ENCODE results near the gene STX10. TPM values are rescaled to one million over a fixed set of nuclear protein-coding genes. Genes with fewer than 3 reads are reported as not detected.
"Not testable (repeated sequence)": the region's sequence is repeated elsewhere in the genome, so short reads cannot be mapped to it uniquely, and the experiment has no call there.

The STX10 gene
- total RNA-seq, 2 donors from 2014 or later, result 31.4 to 39.0 TPM

DNA sequence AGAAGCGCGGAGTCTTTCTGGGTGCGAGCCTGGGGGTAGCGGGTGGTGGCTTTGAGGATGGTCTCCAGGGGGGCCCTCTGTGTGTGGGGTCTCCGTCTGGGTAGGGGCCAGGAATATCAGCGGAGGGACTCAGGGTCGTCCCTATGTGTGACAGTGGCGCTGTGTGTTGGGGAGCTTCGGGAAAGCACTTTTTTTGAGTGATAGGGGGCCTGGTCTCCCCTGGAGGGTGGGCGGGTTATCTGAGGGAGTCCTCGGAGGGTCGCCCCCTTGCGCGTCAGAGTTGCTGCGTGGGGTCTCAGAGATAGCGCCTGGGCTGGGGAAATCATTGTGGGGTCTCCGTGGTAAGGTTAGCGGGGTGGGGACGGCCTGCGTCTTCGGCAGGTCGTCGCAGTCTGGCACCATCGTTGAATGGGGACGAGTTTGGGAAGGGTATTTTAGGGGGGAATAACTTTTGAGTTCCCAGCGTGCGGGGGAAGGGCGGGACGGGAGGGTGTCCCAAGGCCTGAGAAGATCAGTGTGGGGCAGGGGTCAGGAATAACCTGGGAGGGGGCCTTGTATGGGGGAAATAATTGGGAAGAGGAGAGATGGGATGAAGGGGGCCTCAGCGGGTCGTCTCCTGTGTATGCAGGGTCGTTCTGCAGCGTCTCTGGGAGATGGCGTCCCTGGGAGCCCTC lies 893 bp upstream of the STX10 start:
- intact Hi-C loops (cut with DNase I), result loop anchor here in 1 of 2 donors (10.0 kb wide), 1 partner anchor 694 kb away; no protein-coding TSS in a partner anchor
- DNase-seq (ENCODE audit: low spot score), result no peak

DNA sequence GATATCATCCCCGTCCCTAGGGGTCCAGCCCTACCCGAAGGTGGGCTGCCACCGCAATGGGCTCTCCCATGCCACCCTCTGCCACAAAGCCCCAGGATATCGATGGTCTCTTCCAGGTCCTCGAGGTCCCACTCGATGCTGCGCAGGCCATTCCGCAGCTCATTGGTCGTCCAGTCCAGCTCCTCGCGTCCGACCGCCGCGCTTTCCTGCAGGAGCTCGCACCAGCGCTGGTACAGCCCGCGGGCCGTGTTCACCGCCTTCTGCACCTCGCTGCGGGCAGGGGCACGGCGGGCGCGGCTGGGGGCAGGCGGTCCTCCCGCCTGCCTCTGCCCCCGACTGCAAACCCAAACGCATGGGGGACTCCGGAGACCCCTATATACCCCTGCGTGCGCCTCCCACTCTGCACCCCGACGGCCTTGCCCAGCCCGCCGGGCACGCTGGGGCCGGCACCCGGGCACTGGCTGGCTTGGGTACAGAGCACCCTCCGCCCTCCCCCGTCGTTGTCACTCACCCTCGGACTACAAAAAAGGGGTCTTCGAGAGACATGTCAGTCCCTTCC lies 468 bp downstream of the STX10 start:
- intact Hi-C loops (cut with DNase I), result loop anchor here in 1 of 2 donors (10.0 kb wide), 1 partner anchor 695 kb away; no protein-coding TSS in a partner anchor
- no peak for DNase-seq (ENCODE audit: low spot score)

DNA sequence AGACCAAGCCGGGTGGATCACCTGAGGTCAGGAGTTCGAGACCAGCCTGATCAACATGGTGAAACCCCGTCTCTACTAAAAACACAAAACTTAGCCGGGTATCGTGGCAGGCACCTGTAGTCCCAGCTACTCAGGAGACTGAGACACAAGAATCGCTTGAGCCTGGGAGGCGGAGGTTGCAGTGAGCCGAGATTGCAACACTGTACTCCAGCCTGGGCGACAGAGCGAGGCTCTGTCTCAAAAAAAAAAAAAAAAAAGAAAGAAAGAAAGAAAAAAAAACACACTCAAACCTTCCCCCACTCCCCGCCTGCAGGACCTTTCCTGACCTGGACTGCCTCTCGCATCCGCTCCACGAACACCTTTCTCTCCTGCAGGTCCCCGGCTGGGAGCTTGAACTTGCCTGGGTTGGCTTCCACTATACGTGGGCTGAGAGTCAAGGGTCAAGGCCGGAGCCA lies 975 bp downstream of the STX10 start:
- DNase-seq (ENCODE audit: low spot score); intact Hi-C loops (cut with DNase I): not testable (repeated sequence)

DNA sequence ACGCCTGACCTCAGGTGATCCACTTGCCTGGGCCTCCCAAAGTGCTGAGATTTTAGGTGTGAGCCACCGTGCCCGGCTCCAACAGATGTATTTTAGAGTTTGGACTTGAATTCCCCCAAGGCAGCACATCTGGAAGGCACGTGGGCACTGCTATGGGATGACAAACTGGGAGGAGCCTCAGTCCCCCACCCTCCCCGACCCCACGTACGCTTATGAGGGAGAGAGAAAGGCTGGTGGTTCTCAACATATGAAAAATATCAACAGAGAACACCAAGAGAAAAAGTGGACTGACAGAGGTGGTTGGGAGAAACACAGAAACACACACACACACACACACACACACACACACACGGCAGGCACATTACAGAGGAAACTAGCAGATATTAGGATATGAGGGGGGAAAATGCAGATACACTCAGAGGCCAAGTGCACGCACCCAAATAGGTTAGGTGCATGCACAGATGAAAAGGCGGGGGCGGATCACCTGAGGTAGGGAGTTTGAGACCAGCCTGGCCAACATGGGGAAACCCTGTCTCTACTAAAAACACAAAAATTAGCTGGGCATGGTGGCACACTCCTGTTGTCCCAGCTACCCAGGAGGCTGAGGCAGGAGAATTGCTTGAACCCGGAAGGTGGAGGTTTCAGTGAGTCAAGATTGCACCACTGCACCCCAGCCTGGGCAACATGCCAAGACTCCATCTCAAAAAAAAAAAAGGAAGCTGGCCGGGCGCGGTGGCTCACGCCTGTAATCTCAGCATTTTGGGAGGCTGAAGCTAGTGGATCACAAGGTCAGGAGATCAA lies 3.2 kb downstream of the STX10 start:
- no peak for DNase-seq (ENCODE audit: low spot score)
- intact Hi-C loops (cut with DNase I), result no loop called here

DNA sequence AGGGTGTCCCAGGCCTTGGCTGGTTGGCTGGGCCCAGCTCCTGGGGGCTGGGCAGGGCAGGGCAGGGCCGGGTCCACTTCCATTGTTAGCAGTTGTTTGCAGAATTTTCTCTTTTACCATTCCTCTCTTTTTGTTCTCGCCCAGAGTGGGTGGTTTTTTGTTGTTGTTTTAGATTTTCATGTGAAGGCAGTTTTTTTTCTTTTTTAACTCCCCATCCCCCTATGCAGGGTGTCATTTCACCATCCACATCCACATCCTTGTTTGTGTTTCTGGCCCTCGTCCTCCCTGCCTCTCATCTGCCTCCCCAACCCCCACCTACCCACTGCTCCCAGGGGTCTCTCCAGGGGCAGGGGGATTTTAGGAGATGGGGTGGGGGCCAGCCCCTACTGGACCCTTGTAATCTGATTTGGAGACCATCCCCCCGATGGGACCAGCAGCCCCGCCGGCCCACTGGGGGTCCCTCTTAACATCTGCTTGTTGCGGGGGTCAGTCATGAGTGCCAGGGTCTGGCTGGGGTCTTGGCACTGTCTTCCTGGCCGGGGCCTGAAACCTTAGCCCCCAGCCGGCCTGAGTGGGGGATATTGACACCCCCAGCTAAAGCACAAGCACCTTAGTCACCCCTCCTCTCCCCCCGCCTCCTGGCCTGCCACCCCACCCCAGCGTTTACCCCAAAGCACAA lies 10.4 kb downstream of the STX10 start:
- no peak for DNase-seq (ENCODE audit: low spot score)
- intact Hi-C loops (cut with DNase I), result no loop called here

DNA sequence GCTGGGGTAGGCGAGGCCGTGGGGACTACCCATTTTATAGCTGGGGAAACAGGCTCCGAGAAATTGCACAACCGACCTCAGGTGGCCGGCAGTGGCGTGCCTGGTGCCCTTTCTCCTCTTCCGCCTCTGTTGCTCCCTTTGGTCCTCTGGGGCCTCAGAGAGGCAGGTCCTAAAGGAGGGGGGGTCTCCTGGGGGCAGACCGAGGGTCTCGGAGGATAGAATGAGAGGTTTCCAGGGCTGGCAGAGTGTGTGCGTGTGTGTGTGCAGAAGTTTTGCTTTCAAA lies 11.3 kb downstream of the STX10 start:
- DNase-seq (ENCODE audit: low spot score), result no peak
- intact Hi-C loops (cut with DNase I), result no loop called here

DNA sequence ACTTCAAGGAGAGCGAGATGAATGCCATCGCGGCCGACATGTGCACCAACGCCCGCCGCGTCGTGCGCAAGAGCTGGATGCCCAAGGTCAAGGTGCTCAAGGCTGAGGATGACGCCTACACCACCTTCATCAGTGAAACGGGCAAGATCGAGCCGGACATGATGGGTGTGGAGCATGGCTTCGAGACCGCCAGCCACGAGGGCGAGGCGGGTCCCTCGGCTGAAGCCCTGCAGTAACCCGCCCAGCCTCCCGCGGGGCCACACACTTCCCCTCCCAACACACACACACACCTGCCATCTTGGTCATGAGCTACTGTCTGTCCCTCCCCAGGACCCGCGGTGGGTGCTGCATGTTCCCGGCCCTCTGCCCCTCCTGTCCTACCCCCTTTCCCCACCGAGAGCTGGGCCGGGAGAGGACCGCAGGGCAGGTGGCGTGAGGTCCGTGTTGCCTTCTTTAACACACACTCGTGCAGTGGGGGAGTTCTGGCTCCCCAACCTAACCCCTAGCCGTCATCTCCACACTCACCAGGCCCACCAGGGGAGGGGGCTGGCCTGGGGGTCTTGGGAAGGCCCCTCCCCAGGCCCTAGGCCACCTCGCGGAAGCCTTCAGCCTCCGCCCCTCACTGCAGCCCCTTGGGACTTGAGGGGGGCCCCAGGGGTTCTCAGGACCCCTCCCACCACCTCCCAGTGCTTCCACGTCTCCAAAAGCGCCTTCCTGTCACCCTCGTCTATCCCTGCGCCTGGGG lies 11.8 kb downstream of the STX10 start:
- no peak for DNase-seq (ENCODE audit: low spot score)
- intact Hi-C loops (cut with DNase I), result no loop called here

DNA sequence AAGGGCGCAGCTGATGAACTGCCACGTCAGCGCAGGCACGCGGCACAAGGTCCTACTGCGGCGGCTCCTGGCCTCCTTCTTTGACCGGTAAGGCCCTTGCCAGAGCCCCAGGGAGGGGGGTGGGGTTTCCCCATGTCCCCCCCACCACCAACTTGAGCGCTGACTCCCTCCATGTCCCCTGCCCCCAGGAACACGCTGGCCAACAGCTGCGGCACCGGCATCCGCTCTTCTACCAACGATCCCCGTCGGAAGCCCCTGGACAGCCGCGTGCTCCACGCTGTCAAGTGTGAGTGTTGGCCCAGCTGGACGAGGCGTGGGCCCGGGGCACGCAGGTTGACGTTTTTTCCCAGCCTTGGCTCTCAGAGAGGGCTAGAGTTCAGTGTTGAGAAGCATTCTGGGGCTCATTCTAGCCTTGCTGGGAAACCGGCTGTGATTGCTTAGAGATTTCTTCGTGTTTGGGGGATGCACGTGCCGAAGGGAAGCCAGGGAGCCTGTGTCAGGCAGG lies 12.8 kb downstream of the STX10 start:
- intact Hi-C loops (cut with DNase I), result no loop called here

DNA sequence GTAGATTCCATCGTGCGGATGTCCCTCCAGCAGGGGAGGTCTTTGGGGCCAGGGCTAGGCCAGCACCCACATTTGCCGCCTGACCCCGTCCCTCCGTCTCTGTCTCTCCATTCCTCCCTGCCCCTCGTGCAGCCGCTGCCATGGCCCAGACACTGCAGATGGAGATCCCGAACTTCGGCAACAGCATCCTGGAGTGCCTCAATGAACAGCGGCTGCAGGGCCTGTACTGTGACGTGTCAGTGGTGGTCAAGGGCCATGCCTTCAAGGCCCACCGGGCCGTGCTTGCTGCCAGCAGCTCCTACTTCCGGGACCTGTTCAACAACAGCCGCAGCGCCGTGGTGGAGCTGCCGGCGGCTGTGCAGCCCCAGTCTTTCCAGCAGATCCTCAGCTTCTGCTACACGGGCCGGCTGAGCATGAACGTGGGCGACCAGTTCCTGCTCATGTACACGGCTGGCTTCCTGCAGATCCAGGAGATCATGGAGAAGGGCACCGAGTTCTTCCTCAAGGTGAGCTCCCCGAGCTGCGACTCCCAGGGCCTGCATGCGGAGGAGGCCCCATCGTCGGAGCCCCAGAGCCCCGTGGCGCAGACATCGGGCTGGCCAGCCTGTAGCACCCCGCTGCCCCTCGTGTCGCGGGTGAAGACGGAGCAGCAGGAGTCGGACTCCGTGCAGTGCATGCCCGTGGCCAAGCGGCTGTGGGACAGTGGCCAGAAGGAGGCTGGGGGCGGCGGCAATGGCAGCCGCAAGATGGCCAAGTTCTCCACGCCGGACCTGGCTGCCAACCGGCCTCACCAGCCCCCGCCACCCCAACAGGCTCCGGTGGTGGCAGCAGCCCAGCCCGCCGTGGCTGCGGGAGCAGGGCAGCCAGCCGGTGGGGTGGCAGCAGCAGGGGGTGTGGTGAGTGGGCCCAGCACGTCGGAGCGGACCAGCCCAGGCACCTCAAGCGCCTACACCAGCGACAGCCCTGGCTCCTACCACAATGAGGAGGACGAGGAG lies 14.8 kb downstream of the STX10 start:
- intact Hi-C loops (cut with DNase I), result no loop called here
- no peak for DNase-seq (ENCODE audit: low spot score)

More for the DNA sequence above, 12.8 kb downstream of the STX10 start:
- no peak for DNase-seq (ENCODE audit: low spot score)

DNA sequence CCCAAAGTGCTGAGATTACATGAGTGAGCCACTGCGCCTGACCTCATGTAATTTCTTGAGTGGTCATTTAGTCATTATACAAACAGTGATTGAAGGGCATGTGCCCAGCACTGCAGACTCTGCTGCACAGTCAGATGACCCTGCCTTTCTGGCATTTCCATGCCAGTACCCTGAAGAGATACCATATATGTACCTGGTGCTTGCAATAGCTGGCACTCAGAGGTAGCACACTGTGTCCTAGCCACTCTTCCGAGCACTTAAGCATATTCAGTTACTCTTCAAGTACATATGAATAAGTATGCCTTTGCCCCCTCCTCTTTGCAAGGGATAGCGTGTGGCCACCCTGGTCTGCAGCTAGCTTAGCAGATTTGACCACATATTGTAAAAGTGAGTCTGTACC lies 15.5 kb downstream of the STX10 start:
- intact Hi-C loops (cut with DNase I), result no loop called here
- DNase-seq (ENCODE audit: low spot score), result no peak

DNA sequence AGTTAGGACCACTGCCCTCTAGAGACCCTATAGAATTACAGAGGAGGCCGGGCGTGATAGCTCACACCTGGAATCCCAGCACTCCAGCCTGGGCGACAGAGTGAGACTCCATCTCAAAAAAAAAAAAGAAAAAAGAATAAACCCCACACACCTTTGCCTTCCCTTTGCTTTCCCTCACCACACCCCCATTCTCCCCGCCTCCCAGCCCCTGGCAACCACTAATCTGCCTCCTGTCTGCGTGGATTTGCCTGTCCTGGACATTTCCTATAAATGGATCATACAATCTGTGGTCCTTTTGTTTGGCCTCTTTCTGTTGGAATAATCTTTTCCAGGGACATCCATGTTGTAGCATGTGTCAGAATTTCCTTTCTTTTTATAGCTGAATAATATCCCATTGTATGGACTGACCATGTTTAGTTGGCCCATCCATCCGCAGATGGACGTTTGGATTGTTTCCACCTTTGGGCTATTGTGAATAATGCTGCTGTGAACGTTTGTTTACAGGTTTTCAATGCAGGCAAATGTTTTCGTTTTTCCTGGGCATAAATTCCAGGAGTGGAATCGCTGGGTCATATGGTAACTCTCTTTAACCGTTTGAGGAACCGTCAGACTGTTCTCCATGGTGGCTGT lies 16.8 kb downstream of the STX10 start:
- DNase-seq (ENCODE audit: low spot score), result no peak
- intact Hi-C loops (cut with DNase I), result no loop called here

DNA sequence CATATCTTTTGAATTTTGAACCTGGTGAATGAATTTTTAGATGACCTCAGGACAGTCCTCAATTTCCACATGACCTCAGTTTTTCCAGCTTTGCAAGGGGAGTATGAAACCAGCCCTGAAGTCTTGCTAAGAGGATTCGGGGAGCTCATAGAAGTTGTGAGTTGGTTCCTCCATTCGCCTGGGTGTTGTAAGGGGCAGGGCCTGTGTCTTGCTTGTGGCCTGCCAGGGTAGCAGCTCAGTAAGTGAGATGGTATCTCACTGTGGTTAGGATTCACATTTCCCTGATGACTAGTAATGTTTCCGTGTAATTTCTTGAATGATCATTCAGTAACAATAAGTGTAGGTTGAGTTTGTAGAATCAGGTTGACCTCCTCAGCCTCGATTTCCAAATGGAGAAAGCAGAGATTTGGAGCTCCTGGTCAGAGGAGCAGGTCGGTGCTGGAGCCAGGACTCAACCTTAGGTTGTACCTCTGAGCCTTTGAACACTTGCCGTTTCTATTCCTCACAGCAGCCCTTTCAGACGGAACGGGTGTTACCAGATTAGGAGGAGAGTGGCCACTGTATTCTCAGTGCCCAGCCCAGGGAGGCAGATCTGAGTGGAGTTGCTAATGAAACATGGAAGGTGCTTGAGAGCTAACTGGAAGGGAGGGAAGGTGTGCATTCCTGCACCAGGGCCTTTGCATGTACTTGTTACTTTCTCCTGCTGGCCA lies 17.5 kb downstream of the STX10 start:
- intact Hi-C loops (cut with DNase I), result no loop called here
- no peak for DNase-seq (ENCODE audit: low spot score)

DNA sequence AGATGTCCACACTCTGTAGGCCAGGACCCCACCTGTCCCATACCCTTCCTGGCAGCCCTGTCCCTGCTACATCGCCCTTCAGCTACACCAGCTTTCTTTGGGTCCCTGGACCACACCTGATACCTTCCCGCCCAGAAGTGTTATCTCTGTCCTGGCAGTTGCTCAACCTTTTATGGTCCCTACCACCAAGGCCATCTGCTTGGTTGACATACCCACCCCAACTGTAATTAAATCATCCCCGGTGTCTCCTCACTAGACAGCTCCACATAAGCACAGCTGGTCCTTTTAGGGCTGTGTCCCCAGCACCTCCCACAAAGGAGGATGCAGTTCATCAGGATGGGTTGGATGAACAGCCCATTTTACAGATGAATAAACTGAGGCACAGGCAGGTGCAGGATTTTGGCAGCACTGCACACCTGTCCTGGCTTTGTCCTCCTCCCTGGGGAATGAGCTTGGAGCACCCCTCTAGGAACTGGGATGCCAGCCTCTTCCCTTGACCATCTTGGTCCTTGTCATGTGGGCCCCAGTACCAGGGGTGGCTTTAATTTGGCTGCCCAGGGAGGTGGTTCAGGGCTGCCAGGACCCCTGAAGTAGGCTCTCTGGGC lies 19.2 kb downstream of the STX10 start:
- intact Hi-C loops (cut with DNase I), result no loop called here

DNA sequence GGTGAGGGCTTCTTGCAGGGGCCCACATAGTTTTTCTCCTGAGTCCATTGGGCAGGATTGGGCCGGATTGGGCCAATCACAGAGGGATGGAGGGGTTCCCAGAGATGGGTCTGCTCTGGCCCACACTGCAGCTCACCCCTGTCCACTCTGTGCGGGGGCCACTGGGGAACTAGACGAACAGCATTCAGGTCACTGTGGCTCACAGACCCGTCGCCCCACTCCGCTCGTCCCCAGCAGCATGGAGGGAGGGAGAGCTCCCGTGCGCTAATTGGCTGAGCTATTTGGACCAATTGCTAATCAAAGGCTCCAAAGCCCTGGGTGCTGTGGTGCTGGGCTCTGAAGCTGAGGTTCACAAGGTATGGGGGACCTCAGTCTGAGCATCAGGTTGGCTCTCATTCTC lies 20.8 kb downstream of the STX10 start:
- intact Hi-C loops (cut with DNase I), result no loop called here
- no peak for DNase-seq (ENCODE audit: low spot score)

More for the DNA sequence above, 19.2 kb downstream of the STX10 start:
- DNase-seq (ENCODE audit: low spot score), result no peak

DNA sequence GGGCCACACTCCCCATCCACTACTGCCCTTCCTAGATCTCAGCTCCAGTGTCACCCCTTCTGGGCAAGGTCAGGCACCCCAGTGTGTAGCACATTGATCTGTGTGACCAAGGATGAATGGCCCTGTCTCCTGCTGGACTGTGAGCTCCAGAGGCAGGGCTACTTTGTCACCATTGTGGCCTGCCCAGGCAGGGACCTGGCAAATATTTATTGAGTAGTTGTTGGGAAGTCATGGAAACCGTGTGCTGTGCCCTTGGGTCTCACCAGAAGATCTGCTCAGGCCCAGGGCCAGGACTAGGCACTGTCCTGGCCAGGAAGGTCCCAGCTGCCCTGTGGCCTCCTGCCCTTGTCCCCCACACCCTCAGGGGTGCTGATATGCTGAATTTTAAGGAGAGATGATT lies 21.6 kb downstream of the STX10 start:
- intact Hi-C loops (cut with DNase I), result no loop called here
- DNase-seq (ENCODE audit: low spot score), result no peak

DNA sequence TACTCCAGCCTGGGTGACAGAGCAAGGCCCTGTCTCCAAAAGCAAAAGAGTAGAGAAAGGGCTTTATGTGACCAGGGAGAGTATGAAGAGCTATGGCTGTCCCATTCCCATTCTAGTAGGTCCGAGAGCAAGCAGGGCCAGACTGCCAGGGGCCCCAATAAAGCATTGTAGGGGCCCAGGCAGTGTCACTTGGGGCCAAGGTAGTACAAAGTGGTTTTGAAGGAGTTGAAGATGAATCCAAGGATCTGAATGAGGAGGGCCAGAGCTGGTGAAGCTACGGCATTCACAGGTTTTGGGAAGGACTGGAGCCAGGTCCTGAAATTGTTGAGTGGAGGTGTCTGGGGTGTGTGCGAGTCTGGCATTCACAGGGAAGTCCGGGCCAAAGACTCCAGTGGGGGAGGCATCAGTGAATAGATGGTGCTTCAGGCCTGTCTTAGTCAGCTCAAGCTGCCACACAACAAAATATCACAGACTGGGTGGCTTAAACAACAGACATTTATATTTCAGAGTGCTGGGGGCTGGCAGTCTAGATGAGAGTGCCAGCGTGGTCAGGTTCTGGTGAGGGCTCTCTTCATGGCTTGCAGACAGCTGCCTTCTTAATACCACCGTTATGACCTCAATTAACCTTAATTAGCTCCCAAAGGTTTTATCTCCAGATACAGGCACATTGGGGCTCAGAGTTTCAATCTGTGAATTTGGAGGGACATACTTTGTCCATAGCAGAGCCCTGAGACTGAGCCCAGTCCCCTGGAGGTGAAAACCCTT lies 22.2 kb downstream of the STX10 start:
- intact Hi-C loops (cut with DNase I), result no loop called here
- DNase-seq (ENCODE audit: low spot score), result no peak

All from posterior vena cava (tissue), 2 donors.